ENCODE results near the gene MREG.

DNA sequence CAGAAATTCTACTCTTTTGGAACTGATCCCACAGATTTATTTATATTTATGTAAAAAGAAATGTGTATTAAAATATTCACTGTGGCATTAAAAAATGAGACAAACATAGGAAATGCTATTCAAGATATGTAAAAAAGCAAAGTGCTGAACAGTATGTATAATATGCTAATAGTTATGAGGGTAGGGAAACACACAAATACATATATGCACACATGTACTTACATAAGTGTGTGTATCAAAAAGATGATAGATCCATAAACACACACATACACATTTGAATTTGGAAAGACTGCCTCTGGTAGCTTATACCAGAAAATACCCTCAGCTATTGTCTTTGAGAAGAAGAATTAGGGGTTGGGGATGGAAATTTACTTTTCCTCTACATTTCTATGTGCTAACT is 103.2 kb downstream of the MREG start:
- TF ChIP-seq EZH2phosphoT487 (IDR thresholded peaks at IDR 0.05) (no peak), CTCF (IDR thresholded peaks at IDR 0.05) (no peak)

All from neural progenitor cell (in vitro differentiated cells).